Keratinocyte (primary cell): ENCODE data around the gene PRR14. TPM values are rescaled to one million over a fixed set of nuclear protein-coding genes. Genes with fewer than 3 reads are reported as not detected.

Source experiments
- DNase-seq: peaks from one replicate; pipeline ENCODE4 v3.0.0-alpha.2; 2011; ENCODE audit warnings: low read depth, missing footprints, low spot score
- FAIRE-seq: peaks from 2 replicates; lab custom pipeline; 2011; peaks lifted over from hg19 to GRCh38; lab: Jason Lieb, UNC
- H2AFZ ChIP-seq: 2 replicates; pipeline ENCODE4 v1.6.0; 2012; ENCODE audit warnings: low read length, control low read depth, inconsistent platforms; ENCODE audit not compliant: control insufficient read depth
- H3K27ac ChIP-seq: 2 replicates; pipeline ENCODE4 v1.5.1; 2011; ENCODE audit warnings: low read length; ENCODE audit not compliant: control insufficient read depth, insufficient read depth
- H3K27me3 ChIP-seq: 3 replicates; pipeline ENCODE4 v1.6.0; 2011; ENCODE audit warnings: low read length; ENCODE audit not compliant: control insufficient read depth, insufficient read depth; ENCODE audit errors: extremely low read depth
- H3K36me3 ChIP-seq, 2 experiments: 2 replicates in 1 of 2; 3 replicates in 1 of 2; pipeline ENCODE4 v1.5.1; 2011; ENCODE audit warnings: low read length in 2 of 2, mild to moderate bottlenecking in 1 of 2; ENCODE audit not compliant: control insufficient read depth in 2 of 2, insufficient read depth in 2 of 2; ENCODE audit errors: extremely low read depth in 1 of 2
- H3K4me1 ChIP-seq: 3 replicates; pipeline ENCODE4 v1.5.1; 2011; ENCODE audit warnings: low read length; ENCODE audit not compliant: control insufficient read depth, insufficient read depth; ENCODE audit errors: extremely low read depth
- H3K4me2 ChIP-seq: 3 replicates; pipeline ENCODE4 v1.6.0; 2011; ENCODE audit warnings: low read depth, low read length; ENCODE audit not compliant: control insufficient read depth, insufficient read depth; ENCODE audit errors: extremely low read depth
- H3K4me3 ChIP-seq, 3 experiments: fragments of 200-600 bp in 1 of 3; sonication (generic) in 1 of 3; 2 replicates in 2 of 3; 3 replicates in 1 of 3; pipeline ENCODE4 v1.5.1; 2011 to 2016; ENCODE audit warnings: low read length in 3 of 3, mild to moderate bottlenecking in 3 of 3, control low read depth in 2 of 3, inconsistent platforms in 1 of 3, low read depth in 1 of 3, mixed read lengths in 1 of 3, mixed run types in 1 of 3, moderate library complexity in 1 of 3; ENCODE audit not compliant: control insufficient read depth in 2 of 3, insufficient read depth in 2 of 3; ENCODE audit errors: extremely low read depth in 1 of 3
- H3K79me2 ChIP-seq: 2 replicates; pipeline ENCODE4 v1.6.0; 2012; ENCODE audit warnings: low read length; ENCODE audit not compliant: control insufficient read depth, insufficient read depth
- H3K9ac ChIP-seq: 3 replicates; pipeline ENCODE4 v1.6.0; 2011; ENCODE audit warnings: low read length; ENCODE audit not compliant: control insufficient read depth, insufficient read depth; ENCODE audit errors: extremely low read depth
- H3K9me1 ChIP-seq: 3 replicates; pipeline ENCODE4 v1.6.0; 2011; ENCODE audit warnings: low read length; ENCODE audit not compliant: control insufficient read depth, insufficient read depth; ENCODE audit errors: extremely low read depth
- H3K9me3 ChIP-seq: 2 replicates; pipeline ENCODE4 v1.5.1; 2012; ENCODE audit warnings: low read depth, low read length; ENCODE audit not compliant: control insufficient read depth
- H4K20me1 ChIP-seq: 3 replicates; pipeline ENCODE4 v1.6.0; 2011; ENCODE audit warnings: low read length; ENCODE audit not compliant: control insufficient read depth, insufficient read depth; ENCODE audit errors: extremely low read depth
- EZH2 ChIP-seq: IDR thresholded peaks from one replicate; pipeline ENCODE4 v1.6.1; 2012; ENCODE audit warnings: inconsistent platforms, mild to moderate bottlenecking, low read length, moderate library complexity
- dilution Hi-C: fragments of 300-500 bp; cut with MboI; formaldehyde crosslinking; loops from one replicate; pipeline ENCODE4 v1.7.0; 2020; ENCODE audit warnings: low sequenced_read_pairs; ENCODE audit not compliant: extremely low pct_ligation_motif_present
- polyA plus RNA-seq, 5 experiments: library from polyadenylated mRNA; depleted of rRNA in 3 of 5; stranded (reverse) in 3 of 5; stranded (forward) in 1 of 5; unstranded in 1 of 5; fragments of >200 nt; gene quantifications; 1 replicate in 1 of 5; 2 replicates in 3 of 5; 3 replicates in 1 of 5; pipeline versions ENCODE4 v1.2.1 to v1.2.3, GENCODE V29; 2011 to 2012; ENCODE audit warnings: missing spikeins in 2 of 5, low read depth in 1 of 5, low replicate concordance in 1 of 5
- TF ChIP-seq, protein P1 (sequence below), 3 experiments: IDR thresholded peaks in 1 of 3; conservative IDR thresholded peaks in 1 of 3; optimal IDR thresholded peaks in 1 of 3; 2 replicates in 2 of 3; 3 replicates in 1 of 3; pipeline versions ENCODE3 to v1.5.1; 2011; ENCODE audit warnings: low read length in 3 of 3, mild to moderate bottlenecking in 3 of 3, moderate library complexity in 2 of 3, control low read depth in 1 of 3, inconsistent platforms in 1 of 3; ENCODE audit not compliant: insufficient read depth in 2 of 3; ENCODE audit errors: extremely low read depth in 1 of 3

PRR14 gene
- polyA plus RNA-seq, 1 donor (not counting 4 experiments of a cell fraction or from before 2014, with no cell fraction given) = 7.4 TPM

DNA sequence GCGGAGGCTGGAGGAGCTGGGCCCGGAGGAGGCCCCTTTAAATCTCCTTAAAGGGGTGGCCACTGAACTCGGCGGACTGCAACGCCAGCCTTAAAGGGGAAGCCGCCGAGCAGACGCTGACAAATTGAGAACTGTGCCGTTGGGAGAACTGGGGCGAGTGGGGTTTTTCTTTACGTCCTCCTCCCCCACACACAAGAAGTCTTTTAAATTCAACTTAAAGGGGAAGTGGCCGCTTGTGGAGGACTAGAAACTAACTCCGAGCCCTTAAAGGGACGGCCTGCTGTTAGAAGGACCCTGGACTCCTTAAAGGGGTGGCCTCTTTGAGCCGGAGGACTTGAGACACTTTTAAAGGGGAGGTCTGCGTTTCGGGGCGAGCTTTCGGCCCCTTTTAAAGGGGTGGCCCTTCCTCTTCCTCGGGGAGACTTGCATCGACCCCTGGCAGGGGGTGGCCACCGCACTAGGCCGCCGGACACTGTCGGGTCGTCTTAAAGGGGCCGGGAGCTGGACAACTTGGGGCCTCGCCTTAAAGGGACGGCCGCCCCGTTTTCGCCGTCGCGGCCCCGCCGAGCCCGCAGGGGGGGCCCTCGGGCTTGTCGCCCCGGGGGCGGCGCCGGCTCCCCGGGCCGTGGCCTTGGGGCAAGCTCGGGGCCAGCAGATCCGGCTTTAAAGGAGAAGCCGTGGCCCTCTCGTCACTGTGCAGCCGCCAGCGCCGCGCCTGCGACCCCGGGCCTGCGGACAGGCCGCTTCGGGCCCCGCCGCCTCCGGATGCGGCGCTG, 8.2 kb downstream of the PRR14 start:
- H4K20me1 ChIP-seq = no peaks in the 10 kb centered on the region
- peak; percentile 9 for FAIRE-seq
- peaks cover 44% of the 10 kb centered on the region in 2 experiments for H3K36me3 ChIP-seq
- dilution Hi-C loops = no loop called here
- peak overlapping the region; percentile 87 to 97 (median 90) for H3K4me3 ChIP-seq
- peak overlapping the region; percentile 48 for H3K4me2 ChIP-seq
- peak; percentile 87 for DNase-seq
- H3K9me1 ChIP-seq = no peaks in the 10 kb centered on the region
- no peaks in the 10 kb centered on the region for H3K27me3 ChIP-seq
- H3K9ac ChIP-seq = peak overlapping the region; percentile 99
- TF ChIP-seq, protein P1, sequence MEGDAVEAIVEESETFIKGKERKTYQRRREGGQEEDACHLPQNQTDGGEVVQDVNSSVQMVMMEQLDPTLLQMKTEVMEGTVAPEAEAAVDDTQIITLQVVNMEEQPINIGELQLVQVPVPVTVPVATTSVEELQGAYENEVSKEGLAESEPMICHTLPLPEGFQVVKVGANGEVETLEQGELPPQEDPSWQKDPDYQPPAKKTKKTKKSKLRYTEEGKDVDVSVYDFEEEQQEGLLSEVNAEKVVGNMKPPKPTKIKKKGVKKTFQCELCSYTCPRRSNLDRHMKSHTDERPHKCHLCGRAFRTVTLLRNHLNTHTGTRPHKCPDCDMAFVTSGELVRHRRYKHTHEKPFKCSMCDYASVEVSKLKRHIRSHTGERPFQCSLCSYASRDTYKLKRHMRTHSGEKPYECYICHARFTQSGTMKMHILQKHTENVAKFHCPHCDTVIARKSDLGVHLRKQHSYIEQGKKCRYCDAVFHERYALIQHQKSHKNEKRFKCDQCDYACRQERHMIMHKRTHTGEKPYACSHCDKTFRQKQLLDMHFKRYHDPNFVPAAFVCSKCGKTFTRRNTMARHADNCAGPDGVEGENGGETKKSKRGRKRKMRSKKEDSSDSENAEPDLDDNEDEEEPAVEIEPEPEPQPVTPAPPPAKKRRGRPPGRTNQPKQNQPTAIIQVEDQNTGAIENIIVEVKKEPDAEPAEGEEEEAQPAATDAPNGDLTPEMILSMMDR (optimal IDR thresholded peaks at IDR 0.05 in 1 of 3, IDR thresholded peaks at IDR 0.05 in 1 of 3, conservative IDR thresholded peaks at IDR 0.05 in 1 of 3; ENCODE audit: extremely low read depth in 1 of 3, insufficient read depth in 2 of 3, low read length in 3 of 3) = peak in 1 of 3 experiments; percentile 9
- TF ChIP-seq EZH2 = no peak
- peaks cover 42% of the 10 kb centered on the region for H3K79me2 ChIP-seq
- H3K27ac ChIP-seq = peak overlapping the region; percentile 100
- H3K4me1 ChIP-seq = peaks cover 24% of the 10 kb centered on the region
- H3K9me3 ChIP-seq = no peaks in the 10 kb centered on the region
- H2AFZ ChIP-seq = peak overlapping the region; percentile 22

DNA sequence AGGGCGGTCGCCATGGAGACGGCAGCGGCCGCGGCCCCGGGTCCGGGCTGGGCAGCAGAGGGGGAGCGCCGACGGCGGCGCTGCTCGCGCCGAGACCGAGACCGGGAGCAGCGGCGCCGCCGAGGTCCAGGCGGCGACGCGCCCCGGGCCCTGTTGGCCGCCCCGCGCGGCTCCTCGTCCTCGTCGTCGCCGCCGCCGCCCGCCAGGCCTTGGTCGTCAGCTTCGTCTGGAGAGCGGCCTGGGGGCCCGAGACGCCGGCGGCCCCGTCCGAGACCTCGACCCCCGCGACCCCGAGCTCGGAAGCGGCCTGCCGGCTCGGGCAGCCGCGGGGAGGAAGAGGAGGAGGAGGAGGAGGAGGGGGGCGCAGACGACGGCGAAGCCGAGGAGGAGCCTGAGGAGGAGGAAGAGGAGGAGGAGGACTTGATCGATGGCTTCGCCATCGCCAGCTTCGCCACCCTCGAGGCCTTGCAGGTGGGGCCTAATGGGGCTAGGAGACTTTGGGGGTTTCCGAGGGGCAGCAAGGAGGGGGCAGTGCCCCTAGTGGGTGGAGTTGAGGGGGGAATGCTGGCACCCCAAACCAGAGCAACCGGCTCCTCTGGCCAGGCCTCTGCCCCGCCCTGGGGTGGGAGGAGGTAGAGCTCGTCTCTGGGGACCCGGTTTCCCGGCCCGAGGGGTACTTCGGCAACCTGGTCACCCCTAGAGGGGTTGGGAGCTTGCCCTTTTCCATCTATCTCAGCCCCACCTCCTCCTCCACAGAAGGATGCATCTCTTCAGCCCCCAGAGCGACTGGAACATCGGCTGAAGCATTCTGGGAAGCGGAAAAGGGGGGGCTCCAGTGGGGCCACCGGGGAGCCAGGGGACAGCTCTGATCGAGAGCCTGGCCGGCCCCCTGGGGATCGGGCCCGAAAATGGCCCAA, 9.0 kb downstream of the PRR14 start:
- Histone ChIP-seq H3K27ac (peak overlapping the region; percentile 100), H3K4me1 (peaks cover 24% of the 10 kb centered on the region), H3K9me1 (no peaks in the 10 kb centered on the region), H3K79me2 (peaks cover 46% of the 10 kb centered on the region), H2AFZ (peak overlapping the region; percentile 58), H3K27me3 (no peaks in the 10 kb centered on the region), H3K4me3 (peak overlapping the region; percentile 87 to 97 (median 90)), H3K4me2 (peak overlapping the region; percentile 91), H3K9ac (peak overlapping the region; percentile 99), H3K9me3 (no peaks in the 10 kb centered on the region), H3K36me3 (peaks cover 39 to 41% of the 10 kb centered on the region in 2 experiments), H4K20me1 (no peaks in the 10 kb centered on the region)
- TF ChIP-seq, protein P1 (optimal IDR thresholded peaks at IDR 0.05 in 1 of 3, IDR thresholded peaks at IDR 0.05 in 1 of 3, conservative IDR thresholded peaks at IDR 0.05 in 1 of 3; ENCODE audit: extremely low read depth in 1 of 3, insufficient read depth in 2 of 3, low read length in 3 of 3) = peak in 1 of 3 experiments; percentile 0
- no peak for TF ChIP-seq EZH2
- no peak for DNase-seq
- dilution Hi-C loops = no loop called here
- no peak for FAIRE-seq
